GM23338 (cell line): ENCODE measurements around the gene FKBP6. TPM values are rescaled to one million over a fixed set of nuclear protein-coding genes. Genes with fewer than 3 reads are reported as not detected.

ENCODE experiments used
- ATAC-seq: fragments of 200-7000 bp; cut with Tn5 transposase; 3 replicates; pipeline ENCODE4 v1.9.1; 2020
- DNase-seq: peaks from one replicate; pipeline ENCODE4 v3.0.0-alpha.2; 2015; ENCODE audit warnings: low spot score
- H2AFZ ChIP-seq: fragments of 200-600 bp; sonication (generic); 2 replicates; pipeline ENCODE4 v1.8.0; 2016; ENCODE audit warnings: antibody characterized with exemption, mild to moderate bottlenecking, moderate library complexity
- H3F3A ChIP-seq: fragments of 200-600 bp; sonication (generic); replicated peaks from 2 replicates; pipeline ENCODE4 v1.8.0; 2017; ENCODE audit warnings: antibody characterized with exemption, mixed run types, low read depth
- H3K27ac ChIP-seq: fragments of 200-600 bp; sonication (generic); 2 replicates; pipeline ENCODE4 v1.6.1; 2016; ENCODE audit warnings: low read depth
- H3K27me3 ChIP-seq: fragments of 200-600 bp; sonication (generic); 2 replicates; pipeline ENCODE4 v1.8.0; 2016; ENCODE audit warnings: mild to moderate bottlenecking, mixed run types, moderate library complexity; ENCODE audit not compliant: insufficient read depth
- H3K36me3 ChIP-seq: fragments of 200-600 bp; sonication (generic); 2 replicates; pipeline ENCODE4 v1.8.0; 2016; ENCODE audit warnings: mild to moderate bottlenecking; ENCODE audit not compliant: insufficient read depth
- H3K4me1 ChIP-seq: fragments of 200-600 bp; sonication (generic); 2 replicates; pipeline ENCODE4 v1.8.0; 2016; ENCODE audit warnings: mild to moderate bottlenecking, moderate library complexity; ENCODE audit not compliant: insufficient read depth
- H3K4me2 ChIP-seq: fragments of 200-600 bp; sonication (generic); 2 replicates; pipeline ENCODE4 v1.7.1; 2017; ENCODE audit warnings: mixed run types
- H3K4me3 ChIP-seq: fragments of 200-600 bp; sonication (generic); 2 replicates; pipeline ENCODE4 v1.6.1; 2016; ENCODE audit warnings: mixed run types
- H3K79me2 ChIP-seq: fragments of 200-600 bp; sonication (generic); replicated peaks from 2 replicates; pipeline ENCODE4 v1.8.0; 2017; ENCODE audit warnings: mild to moderate bottlenecking; ENCODE audit not compliant: insufficient read depth
- H3K9me2 ChIP-seq: fragments of 200-600 bp; sonication (generic); 2 replicates; pipeline ENCODE4 v1.8.0; 2017; ENCODE audit not compliant: insufficient read depth
- H4K20me1 ChIP-seq: fragments of 200-600 bp; sonication (generic); replicated peaks from 2 replicates; pipeline ENCODE4 v1.8.0; 2017; ENCODE audit warnings: mild to moderate bottlenecking; ENCODE audit not compliant: insufficient read depth
- H3K27ac Mint-ChIP-seq: 2 replicates; pipeline ENCODE4 v1.8.0; 2020; ENCODE audit warnings: inconsistent platforms, mild to moderate bottlenecking, moderate library complexity, mixed read lengths
- H3K27me3 Mint-ChIP-seq: 3 replicates; pipeline ENCODE4 v1.8.0; 2022; ENCODE audit warnings: low read depth, mild to moderate bottlenecking, moderate library complexity, mixed read lengths, inconsistent platforms; ENCODE audit not compliant: insufficient read depth, poor library complexity
- H3K36me3 Mint-ChIP-seq: 3 replicates; pipeline ENCODE4 v1.8.0; 2021; ENCODE audit warnings: low read depth, mild to moderate bottlenecking, inconsistent platforms, moderate library complexity, mixed read lengths
- H3K4me1 Mint-ChIP-seq: 3 replicates; pipeline ENCODE4 v1.8.0; 2020; ENCODE audit warnings: mild to moderate bottlenecking, inconsistent platforms, mixed read lengths
- H3K4me3 Mint-ChIP-seq: 3 replicates; pipeline ENCODE4 v1.8.0; 2021; ENCODE audit warnings: moderate library complexity, mild to moderate bottlenecking, inconsistent platforms, mixed read lengths
- H3K9me3 Mint-ChIP-seq: 3 replicates; pipeline ENCODE4 v1.8.0; 2020; ENCODE audit warnings: moderate library complexity, mild to moderate bottlenecking, inconsistent platforms, mixed read lengths
- CREB1 ChIP-seq: fragments of 250-450 bp; sonication (Bioruptor Pico); IDR thresholded peaks from 2 replicates; pipeline ENCODE4 v1.5.0; 2020; ENCODE audit warnings: low read depth, mild to moderate bottlenecking, moderate library complexity
- EZH2 ChIP-seq: fragments of 200-600 bp; sonication (generic); IDR thresholded peaks from one replicate; pipeline ENCODE4 v1.8.0; 2017; ENCODE audit warnings: antibody characterized with exemption, mild to moderate bottlenecking, low read depth; ENCODE audit not compliant: unreplicated experiment
- EZH2phosphoT487 ChIP-seq: fragments of 200-600 bp; sonication (generic); IDR thresholded peaks from one replicate; pipeline ENCODE4 v1.8.1; 2018; ENCODE audit warnings: antibody characterized with exemption; ENCODE audit not compliant: unreplicated experiment
- JUNB ChIP-seq: IDR thresholded peaks from one replicate; pipeline ENCODE4 v1.6.1; 2016; ENCODE audit warnings: antibody characterized with exemption; ENCODE audit not compliant: unreplicated experiment
- NANOG ChIP-seq: IDR thresholded peaks from 2 replicates; pipeline ENCODE4 v1.6.1; 2016; ENCODE audit warnings: antibody characterized with exemption, borderline replicate concordance
- POLR2AphosphoS5 ChIP-seq: IDR thresholded peaks from 2 replicates; pipeline ENCODE4 v1.6.1; 2016; ENCODE audit warnings: antibody characterized with exemption, low read depth
- STAT1 ChIP-seq: IDR thresholded peaks from one replicate; pipeline ENCODE4 v1.6.1; 2016; ENCODE audit warnings: antibody characterized with exemption; ENCODE audit not compliant: unreplicated experiment
- ZNF114 ChIP-seq: fragments of 250-450 bp; sonication (Bioruptor Pico); IDR thresholded peaks from 2 replicates; pipeline ENCODE4 v1.5.0; 2020; ENCODE audit warnings: mild to moderate bottlenecking, moderate library complexity
- ZNF331 ChIP-seq: fragments of 250-450 bp; sonication (Bioruptor Pico); IDR thresholded peaks from 2 replicates; pipeline ENCODE4 v1.5.0; 2020; ENCODE audit warnings: low read depth, mild to moderate bottlenecking, moderate library complexity
- polyA plus RNA-seq: library from polyadenylated mRNA; unstranded; fragments of >200 nt; fragmentation: Nextera tagmentation; extraction: Ambion mirVana; gene quantifications from 2 replicates; pipeline ENCODE4 v1.2.1, GENCODE V29; 2016
- total RNA-seq: library from RNA; depleted of rRNA; stranded (reverse); fragments of >200 nt; shearing (Covaris generic); gene quantifications from 2 replicates; pipeline ENCODE4 v1.2.3, GENCODE V29; 2014
- TF ChIP-seq, protein P1 (sequence below): IDR thresholded peaks from 2 replicates; pipeline ENCODE4 v1.6.1; 2016; ENCODE audit warnings: antibody characterized with exemption
- TF ChIP-seq, protein P2 (sequence below), 2 experiments: fragments of 200-600 bp in 1 of 2; sonication (generic) in 1 of 2; conservative IDR thresholded peaks; 2 replicates each; pipeline versions ENCODE4 v1.5.1 to v1.6.1; 2016 to 2017; ENCODE audit warnings: antibody characterized with exemption in 2 of 2, low read depth in 2 of 2, mild to moderate bottlenecking in 2 of 2, moderate library complexity in 1 of 2
- TF ChIP-seq, protein P3 (sequence below): IDR thresholded peaks from one replicate; pipeline ENCODE4 v1.6.1; 2018; ENCODE audit warnings: antibody characterized with exemption; ENCODE audit not compliant: unreplicated experiment
- TF ChIP-seq, protein P4 (sequence below): fragments of 250-450 bp; sonication (Bioruptor Pico); IDR thresholded peaks from 2 replicates; pipeline ENCODE4 v1.5.0; 2020; ENCODE audit warnings: mild to moderate bottlenecking, moderate library complexity

FKBP6 gene
- total and polyA plus RNA-seq, 2 experiments from 2014 or later: 0.15 TPM; not detected in 1

DNA sequence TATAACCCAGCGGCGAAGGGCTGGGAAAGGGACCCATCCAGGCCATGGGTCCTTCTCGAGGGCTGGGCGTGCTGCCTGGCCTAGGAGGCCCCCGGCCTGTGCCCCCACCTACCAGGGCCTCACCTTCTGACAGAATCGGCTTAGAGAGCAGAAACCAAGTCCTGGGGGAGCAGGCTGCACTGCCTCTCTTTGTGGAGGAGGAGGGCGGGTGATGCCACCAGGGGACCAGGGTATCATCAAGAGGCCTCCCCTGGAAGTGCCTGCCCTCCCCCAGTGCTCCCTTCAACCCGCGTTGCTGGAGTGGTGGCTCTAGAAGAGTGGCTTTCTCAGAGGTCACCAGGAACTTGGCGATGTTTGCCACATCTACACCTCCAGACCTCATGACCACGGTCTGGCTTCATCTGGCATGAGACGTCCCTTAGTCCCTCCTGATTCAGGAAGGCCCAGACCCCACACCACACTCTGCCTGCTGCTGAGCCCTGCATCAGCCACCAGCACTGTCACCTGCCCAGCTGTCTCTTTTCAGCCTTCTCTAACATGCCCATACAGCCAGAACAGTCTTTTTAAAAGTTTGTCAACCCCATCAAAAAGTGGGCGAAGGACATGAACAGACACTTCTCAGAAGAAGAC, 31.9 kb downstream of the FKBP6 start:
- ATAC-seq (no peak), DNase-seq (no peak)
- Histone ChIP-seq H3K79me2 (no peaks in the 10 kb centered on the region), H3K27ac (no peak overlapping the region), H3K4me3 (no peak overlapping the region), H3K9me2 (no peaks in the 10 kb centered on the region), H3K4me2 (no peak overlapping the region), H4K20me1 (no peaks in the 10 kb centered on the region), H2AFZ (no peak overlapping the region), H3K36me3 (no peaks in the 10 kb centered on the region), H3K4me1 (no peaks in the 10 kb centered on the region), H3F3A (no peaks in the 10 kb centered on the region), H3K27me3 (no peaks in the 10 kb centered on the region)
- Mint-ChIP-seq H3K27ac (no peak overlapping the region), H3K36me3 (no peaks in the 10 kb centered on the region; the same call in 2 of the 3 replicates), H3K9me3 (no peaks in the 10 kb centered on the region), H3K27me3 (peaks cover 4% of the 10 kb centered on the region), H3K4me3 (no peak overlapping the region), H3K4me1 (peaks cover 5% of the 10 kb centered on the region; the same call in 2 of the 3 replicates)
- TF ChIP-seq, protein P1, sequence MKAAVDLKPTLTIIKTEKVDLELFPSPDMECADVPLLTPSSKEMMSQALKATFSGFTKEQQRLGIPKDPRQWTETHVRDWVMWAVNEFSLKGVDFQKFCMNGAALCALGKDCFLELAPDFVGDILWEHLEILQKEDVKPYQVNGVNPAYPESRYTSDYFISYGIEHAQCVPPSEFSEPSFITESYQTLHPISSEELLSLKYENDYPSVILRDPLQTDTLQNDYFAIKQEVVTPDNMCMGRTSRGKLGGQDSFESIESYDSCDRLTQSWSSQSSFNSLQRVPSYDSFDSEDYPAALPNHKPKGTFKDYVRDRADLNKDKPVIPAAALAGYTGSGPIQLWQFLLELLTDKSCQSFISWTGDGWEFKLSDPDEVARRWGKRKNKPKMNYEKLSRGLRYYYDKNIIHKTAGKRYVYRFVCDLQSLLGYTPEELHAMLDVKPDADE: no peak
- no peak for TF ChIP-seq EZH2phosphoT487
- TF ChIP-seq ZNF331 (CRISPR knock-in tag): no peak
- TF ChIP-seq ZNF114 (CRISPR knock-in tag): no peak
- no peak for TF ChIP-seq EZH2
- TF ChIP-seq, protein P2, sequence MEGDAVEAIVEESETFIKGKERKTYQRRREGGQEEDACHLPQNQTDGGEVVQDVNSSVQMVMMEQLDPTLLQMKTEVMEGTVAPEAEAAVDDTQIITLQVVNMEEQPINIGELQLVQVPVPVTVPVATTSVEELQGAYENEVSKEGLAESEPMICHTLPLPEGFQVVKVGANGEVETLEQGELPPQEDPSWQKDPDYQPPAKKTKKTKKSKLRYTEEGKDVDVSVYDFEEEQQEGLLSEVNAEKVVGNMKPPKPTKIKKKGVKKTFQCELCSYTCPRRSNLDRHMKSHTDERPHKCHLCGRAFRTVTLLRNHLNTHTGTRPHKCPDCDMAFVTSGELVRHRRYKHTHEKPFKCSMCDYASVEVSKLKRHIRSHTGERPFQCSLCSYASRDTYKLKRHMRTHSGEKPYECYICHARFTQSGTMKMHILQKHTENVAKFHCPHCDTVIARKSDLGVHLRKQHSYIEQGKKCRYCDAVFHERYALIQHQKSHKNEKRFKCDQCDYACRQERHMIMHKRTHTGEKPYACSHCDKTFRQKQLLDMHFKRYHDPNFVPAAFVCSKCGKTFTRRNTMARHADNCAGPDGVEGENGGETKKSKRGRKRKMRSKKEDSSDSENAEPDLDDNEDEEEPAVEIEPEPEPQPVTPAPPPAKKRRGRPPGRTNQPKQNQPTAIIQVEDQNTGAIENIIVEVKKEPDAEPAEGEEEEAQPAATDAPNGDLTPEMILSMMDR (conservative IDR thresholded peaks at IDR 0.05; ENCODE audit: low read depth in 2 of 2): no peak
- TF ChIP-seq STAT1: no peak
- TF ChIP-seq POLR2AphosphoS5: no peak
- TF ChIP-seq, protein P3, sequence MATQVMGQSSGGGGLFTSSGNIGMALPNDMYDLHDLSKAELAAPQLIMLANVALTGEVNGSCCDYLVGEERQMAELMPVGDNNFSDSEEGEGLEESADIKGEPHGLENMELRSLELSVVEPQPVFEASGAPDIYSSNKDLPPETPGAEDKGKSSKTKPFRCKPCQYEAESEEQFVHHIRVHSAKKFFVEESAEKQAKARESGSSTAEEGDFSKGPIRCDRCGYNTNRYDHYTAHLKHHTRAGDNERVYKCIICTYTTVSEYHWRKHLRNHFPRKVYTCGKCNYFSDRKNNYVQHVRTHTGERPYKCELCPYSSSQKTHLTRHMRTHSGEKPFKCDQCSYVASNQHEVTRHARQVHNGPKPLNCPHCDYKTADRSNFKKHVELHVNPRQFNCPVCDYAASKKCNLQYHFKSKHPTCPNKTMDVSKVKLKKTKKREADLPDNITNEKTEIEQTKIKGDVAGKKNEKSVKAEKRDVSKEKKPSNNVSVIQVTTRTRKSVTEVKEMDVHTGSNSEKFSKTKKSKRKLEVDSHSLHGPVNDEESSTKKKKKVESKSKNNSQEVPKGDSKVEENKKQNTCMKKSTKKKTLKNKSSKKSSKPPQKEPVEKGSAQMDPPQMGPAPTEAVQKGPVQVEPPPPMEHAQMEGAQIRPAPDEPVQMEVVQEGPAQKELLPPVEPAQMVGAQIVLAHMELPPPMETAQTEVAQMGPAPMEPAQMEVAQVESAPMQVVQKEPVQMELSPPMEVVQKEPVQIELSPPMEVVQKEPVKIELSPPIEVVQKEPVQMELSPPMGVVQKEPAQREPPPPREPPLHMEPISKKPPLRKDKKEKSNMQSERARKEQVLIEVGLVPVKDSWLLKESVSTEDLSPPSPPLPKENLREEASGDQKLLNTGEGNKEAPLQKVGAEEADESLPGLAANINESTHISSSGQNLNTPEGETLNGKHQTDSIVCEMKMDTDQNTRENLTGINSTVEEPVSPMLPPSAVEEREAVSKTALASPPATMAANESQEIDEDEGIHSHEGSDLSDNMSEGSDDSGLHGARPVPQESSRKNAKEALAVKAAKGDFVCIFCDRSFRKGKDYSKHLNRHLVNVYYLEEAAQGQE: no peak
- no peak for TF ChIP-seq CREB1 (CRISPR knock-in tag)
- TF ChIP-seq, protein P4, sequence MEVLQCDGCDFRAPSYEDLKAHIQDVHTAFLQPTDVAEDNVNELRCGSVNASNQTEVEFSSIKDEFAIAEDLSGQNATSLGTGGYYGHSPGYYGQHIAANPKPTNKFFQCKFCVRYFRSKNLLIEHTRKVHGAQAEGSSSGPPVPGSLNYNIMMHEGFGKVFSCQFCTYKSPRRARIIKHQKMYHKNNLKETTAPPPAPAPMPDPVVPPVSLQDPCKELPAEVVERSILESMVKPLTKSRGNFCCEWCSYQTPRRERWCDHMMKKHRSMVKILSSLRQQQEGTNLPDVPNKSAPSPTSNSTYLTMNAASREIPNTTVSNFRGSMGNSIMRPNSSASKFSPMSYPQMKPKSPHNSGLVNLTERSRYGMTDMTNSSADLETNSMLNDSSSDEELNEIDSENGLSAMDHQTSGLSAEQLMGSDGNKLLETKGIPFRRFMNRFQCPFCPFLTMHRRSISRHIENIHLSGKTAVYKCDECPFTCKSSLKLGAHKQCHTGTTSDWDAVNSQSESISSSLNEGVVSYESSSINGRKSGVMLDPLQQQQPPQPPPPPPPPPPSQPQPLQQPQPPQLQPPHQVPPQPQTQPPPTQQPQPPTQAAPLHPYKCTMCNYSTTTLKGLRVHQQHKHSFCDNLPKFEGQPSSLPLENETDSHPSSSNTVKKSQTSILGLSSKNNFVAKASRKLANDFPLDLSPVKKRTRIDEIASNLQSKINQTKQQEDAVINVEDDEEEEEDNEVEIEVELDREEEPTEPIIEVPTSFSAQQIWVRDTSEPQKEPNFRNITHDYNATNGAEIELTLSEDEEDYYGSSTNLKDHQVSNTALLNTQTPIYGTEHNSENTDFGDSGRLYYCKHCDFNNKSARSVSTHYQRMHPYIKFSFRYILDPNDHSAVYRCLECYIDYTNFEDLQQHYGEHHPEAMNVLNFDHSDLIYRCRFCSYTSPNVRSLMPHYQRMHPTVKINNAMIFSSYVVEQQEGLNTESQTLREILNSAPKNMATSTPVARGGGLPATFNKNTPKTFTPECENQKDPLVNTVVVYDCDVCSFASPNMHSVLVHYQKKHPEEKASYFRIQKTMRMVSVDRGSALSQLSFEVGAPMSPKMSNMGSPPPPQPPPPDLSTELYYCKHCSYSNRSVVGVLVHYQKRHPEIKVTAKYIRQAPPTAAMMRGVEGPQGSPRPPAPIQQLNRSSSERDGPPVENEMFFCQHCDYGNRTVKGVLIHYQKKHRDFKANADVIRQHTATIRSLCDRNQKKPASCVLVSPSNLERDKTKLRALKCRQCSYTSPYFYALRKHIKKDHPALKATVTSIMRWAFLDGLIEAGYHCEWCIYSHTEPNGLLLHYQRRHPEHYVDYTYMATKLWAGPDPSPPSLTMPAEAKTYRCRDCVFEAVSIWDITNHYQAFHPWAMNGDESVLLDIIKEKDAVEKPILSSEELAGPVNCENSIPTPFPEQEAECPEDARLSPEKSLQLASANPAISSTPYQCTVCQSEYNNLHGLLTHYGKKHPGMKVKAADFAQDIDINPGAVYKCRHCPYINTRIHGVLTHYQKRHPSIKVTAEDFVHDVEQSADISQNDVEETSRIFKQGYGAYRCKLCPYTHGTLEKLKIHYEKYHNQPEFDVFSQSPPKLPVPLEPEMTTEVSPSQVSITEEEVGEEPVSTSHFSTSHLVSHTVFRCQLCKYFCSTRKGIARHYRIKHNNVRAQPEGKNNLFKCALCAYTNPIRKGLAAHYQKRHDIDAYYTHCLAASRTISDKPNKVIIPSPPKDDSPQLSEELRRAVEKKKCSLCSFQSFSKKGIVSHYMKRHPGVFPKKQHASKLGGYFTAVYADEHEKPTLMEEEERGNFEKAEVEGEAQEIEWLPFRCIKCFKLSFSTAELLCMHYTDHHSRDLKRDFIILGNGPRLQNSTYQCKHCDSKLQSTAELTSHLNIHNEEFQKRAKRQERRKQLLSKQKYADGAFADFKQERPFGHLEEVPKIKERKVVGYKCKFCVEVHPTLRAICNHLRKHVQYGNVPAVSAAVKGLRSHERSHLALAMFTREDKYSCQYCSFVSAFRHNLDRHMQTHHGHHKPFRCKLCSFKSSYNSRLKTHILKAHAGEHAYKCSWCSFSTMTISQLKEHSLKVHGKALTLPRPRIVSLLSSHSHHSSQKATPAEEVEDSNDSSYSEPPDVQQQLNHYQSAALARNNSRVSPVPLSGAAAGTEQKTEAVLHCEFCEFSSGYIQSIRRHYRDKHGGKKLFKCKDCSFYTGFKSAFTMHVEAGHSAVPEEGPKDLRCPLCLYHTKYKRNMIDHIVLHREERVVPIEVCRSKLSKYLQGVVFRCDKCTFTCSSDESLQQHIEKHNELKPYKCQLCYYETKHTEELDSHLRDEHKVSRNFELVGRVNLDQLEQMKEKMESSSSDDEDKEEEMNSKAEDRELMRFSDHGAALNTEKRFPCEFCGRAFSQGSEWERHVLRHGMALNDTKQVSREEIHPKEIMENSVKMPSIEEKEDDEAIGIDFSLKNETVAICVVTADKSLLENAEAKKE (CRISPR knock-in tag): no peak
- no peak for TF ChIP-seq NANOG
- no peak for TF ChIP-seq JUNB
